Measurements from ENCODE around the gene HMGCLL1. TPM values are rescaled to one million over a fixed set of nuclear protein-coding genes. Genes with fewer than 3 reads are reported as not detected.

The HMGCLL1 gene
- total RNA-seq, 1 experiment from 2014 or later: 0.11 TPM

GRCh38 chr6:55601120-55601519 is 22.1 kb upstream of the HMGCLL1 start:
- ATAC-seq (no peak; the same call in 1 of the 2 replicates), DNase-seq (ENCODE audit: low spot score) (no peak)
- Mint-ChIP-seq H3K4me1 (no peaks in the 10 kb centered on the region), H3K9me3 (no peaks in the 10 kb centered on the region), H3K36me3 (no peaks in the 10 kb centered on the region), H3K27ac (no peak overlapping the region), H3K27me3 (ENCODE audit: low read depth) (no peaks in the 10 kb centered on the region), H3K4me3 (no peak overlapping the region)
- ChIA-PET POLR2A (no interaction called here), CTCF (no interaction called here)
- TF ChIP-seq KAT7 (CRISPR knock-in tag; IDR thresholded peaks at IDR 0.05; ENCODE audit: borderline replicate concordance): no peak
- TF ChIP-seq ZNF396 (CRISPR knock-in tag; IDR thresholded peaks at IDR 0.05; ENCODE audit: borderline replicate concordance): no peak
- TF ChIP-seq ESRRA (CRISPR knock-in tag; IDR thresholded peaks at IDR 0.05; ENCODE audit: borderline replicate concordance): no peak
- no peak for TF ChIP-seq NFE2L1 (CRISPR knock-in tag; IDR thresholded peaks at IDR 0.05)

- POLR2A ChIA-PET: no interaction called here
- no peaks in the 10 kb centered on the region for H3K27me3 Mint-ChIP-seq (ENCODE audit: low read depth)
- peaks cover 5% of the 10 kb centered on the region; the same call in 1 of the 2 replicates for H3K9me3 Mint-ChIP-seq
- H3K4me3 Mint-ChIP-seq: no peak overlapping the region
- DNase-seq (ENCODE audit: low spot score) (no peak), ATAC-seq (no peak)
- H3K27ac Mint-ChIP-seq: no peak overlapping the region
- TF ChIP-seq ZNF121 (CRISPR knock-in tag; IDR thresholded peaks at IDR 0.05): no peak
- no peak for TF ChIP-seq ZNF671 (CRISPR knock-in tag; IDR thresholded peaks at IDR 0.05)
- TF ChIP-seq ZNF425 (CRISPR knock-in tag; conservative IDR thresholded peaks at IDR 0.05): no peak
- no peak for TF ChIP-seq HMGA2 (CRISPR knock-in tag; IDR thresholded peaks at IDR 0.05)
- no peak for TF ChIP-seq TEAD1 (CRISPR knock-in tag; IDR thresholded peaks at IDR 0.05)
- no peak for TF ChIP-seq IRF1 (CRISPR knock-in tag; IDR thresholded peaks at IDR 0.05)
- no peak for TF ChIP-seq ZSCAN18 (CRISPR knock-in tag; IDR thresholded peaks at IDR 0.05)
- CTCF ChIA-PET: no interaction called here
- H3K36me3 Mint-ChIP-seq: no peaks in the 10 kb centered on the region
- no peaks in the 10 kb centered on the region for H3K4me1 Mint-ChIP-seq
Measured at GRCh38 chr6:55594442-55594841, 15.4 kb upstream of the HMGCLL1 start.

GRCh38 chr6:55584654-55585354 is 5.8 kb upstream of the HMGCLL1 start:
- TF ChIP-seq ZNF232 (CRISPR knock-in tag; IDR thresholded peaks at IDR 0.05): no peak
- no peak for TF ChIP-seq ZNF317 (CRISPR knock-in tag; IDR thresholded peaks at IDR 0.05; ENCODE audit: borderline replicate concordance, low read depth)
- TF ChIP-seq IRF2 (CRISPR knock-in tag; IDR thresholded peaks at IDR 0.05; ENCODE audit: borderline replicate concordance, low read depth): no peak
- no peak for TF ChIP-seq TEAD1 (CRISPR knock-in tag; IDR thresholded peaks at IDR 0.05)
- no peak for TF ChIP-seq ATF2 (CRISPR knock-in tag; IDR thresholded peaks at IDR 0.05; ENCODE audit: borderline replicate concordance, low read depth)
- no peak for TF ChIP-seq HMGXB4 (CRISPR knock-in tag; IDR thresholded peaks at IDR 0.05)
- no peak for TF ChIP-seq ZBTB21 (CRISPR knock-in tag; IDR thresholded peaks at IDR 0.05; ENCODE audit: borderline replicate concordance)
- TF ChIP-seq JUN (CRISPR knock-in tag; IDR thresholded peaks at IDR 0.05): no peak
- TF ChIP-seq ARID4B (CRISPR knock-in tag; IDR thresholded peaks at IDR 0.05; ENCODE audit: borderline replicate concordance): no peak
- no peak for TF ChIP-seq JAZF1 (CRISPR knock-in tag; IDR thresholded peaks at IDR 0.05)
- Mint-ChIP-seq H3K27ac (no peak overlapping the region), H3K9me3 (peaks cover 9% of the 10 kb centered on the region; the same call in 1 of the 2 replicates), H3K4me3 (no peak overlapping the region), H3K27me3 (ENCODE audit: low read depth) (peaks cover 3% of the 10 kb centered on the region), H3K36me3 (no peaks in the 10 kb centered on the region), H3K4me1 (0 out of 2 replicates have a peak, but pooled peaks cover under 1% of the 10 kb centered on the region)
- CTCF ChIA-PET: no interaction called here
- POLR2A ChIA-PET: no interaction called here
- ATAC-seq (no peak), DNase-seq (ENCODE audit: low spot score) (no peak)

Measured in WTC11 (cell line).